GM18505 (cell line): ENCODE results near the gene CDH10.

Source experiments
- ATAC-seq: cut with Tn5 transposase; IDR thresholded peaks from one replicate; pipeline ENCODE4 v1.9.1; 2021; ENCODE audit not compliant: unreplicated experiment
- POLR2A ChIP-seq: IDR thresholded peaks from 4 replicates; pipeline ENCODE4 v1.6.1; 2011; ENCODE audit warnings: borderline replicate concordance; ENCODE audit not compliant: insufficient read depth, insufficient read length; ENCODE audit errors: extremely low read depth

CDH10 gene

GRCh38 chr5:24487368-24488229 lies 157.2 kb downstream of the CDH10 start:
- no peak for TF ChIP-seq POLR2A
- ATAC-seq, result no peak

- ATAC-seq, result no peak
- no peak for TF ChIP-seq POLR2A
Observed at GRCh38 chr5:24480952-24481351, 163.8 kb downstream of the CDH10 start.

- no peak for ATAC-seq
- no peak for TF ChIP-seq POLR2A
Observed at GRCh38 chr5:24477958-24478357, 166.8 kb downstream of the CDH10 start.

- ATAC-seq, result no peak
- no peak for TF ChIP-seq POLR2A
Observed at GRCh38 chr5:24475101-24475500, 169.7 kb downstream of the CDH10 start.

- ATAC-seq, result no peak
- TF ChIP-seq POLR2A, result no peak
Observed at GRCh38 chr5:24474685-24475084, 170.1 kb downstream of the CDH10 start.

GRCh38 chr5:24472518-24472917 lies 172.3 kb downstream of the CDH10 start:
- no peak for TF ChIP-seq POLR2A
- no peak for ATAC-seq

GRCh38 chr5:24444414-24444813 lies 200.4 kb downstream of the CDH10 start:
- TF ChIP-seq POLR2A, result no peak
- ATAC-seq, result no peak

- no peak for ATAC-seq
- no peak for TF ChIP-seq POLR2A
Observed at GRCh38 chr5:24439465-24439864, 205.3 kb downstream of the CDH10 start.
